Measurements from ENCODE around the gene BCL7A. TPM values are rescaled to one million over a fixed set of nuclear protein-coding genes. Genes with fewer than 3 reads are reported as not detected.
"Not testable (repeated sequence)": the region's sequence is repeated elsewhere in the genome, so short reads cannot be mapped to it uniquely, and the experiment has no call there.

The BCL7A gene
- polyA plus RNA-seq, 1 donor from 2014 or later = 51.3 TPM

DNA sequence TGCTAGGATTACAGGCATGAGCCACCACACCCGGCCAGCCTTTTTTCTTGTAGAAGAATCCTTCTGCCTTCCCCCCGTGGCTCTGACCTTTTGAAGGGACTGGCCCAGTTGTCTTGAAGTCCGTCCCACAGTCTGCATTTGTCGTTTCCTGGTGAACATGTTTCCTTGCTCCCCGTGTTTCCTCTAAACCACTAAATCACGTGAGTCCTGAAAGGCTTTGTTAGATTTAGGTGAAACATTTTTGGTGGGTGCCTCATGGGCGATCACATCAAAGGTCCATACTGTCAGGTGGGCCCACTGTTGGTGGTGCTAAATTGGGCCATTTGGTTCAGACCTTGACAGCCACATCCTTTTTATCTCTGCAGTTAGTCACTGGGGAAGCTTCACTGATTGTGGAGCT is 83.2 kb downstream of the BCL7A start:
- Histone ChIP-seq H3K27ac (ENCODE audit: low read length) (no peak overlapping the region), H3K9me3 (ENCODE audit: low read length) (peaks cover 4% of the 10 kb centered on the region), H3K27me3 (ENCODE audit: insufficient read depth, low read depth, low read length) (no peaks in the 10 kb centered on the region), H3K9ac (ENCODE audit: low read length) (no peak overlapping the region), H3K4me3 (ENCODE audit: low read length) (no peak overlapping the region), H3F3A (ENCODE audit: insufficient read depth, low read length, poor library complexity, severe bottlenecking) (no peaks in the 10 kb centered on the region), H4K20me1 (ENCODE audit: insufficient read depth) (no peaks in the 10 kb centered on the region), H3K4me2 (ENCODE audit: low read length) (no peak overlapping the region), H3K9me2 (ENCODE audit: insufficient read depth, low read length) (no peaks in the 10 kb centered on the region), H3K79me2 (replicated peaks; ENCODE audit: insufficient read depth, low read length) (no peaks in the 10 kb centered on the region), H2AFZ (ENCODE audit: low read depth, low read length) (no peak overlapping the region), H3K36me3 (ENCODE audit: insufficient read depth, low read length) (no peaks in the 10 kb centered on the region)
- TF ChIP-seq RAD21 (conservative IDR thresholded peaks at IDR 0.05) (no peak), TAF1 (IDR thresholded peaks at IDR 0.05; ENCODE audit: low read depth) (no peak), EP300 (conservative IDR thresholded peaks at IDR 0.05; ENCODE audit: poor library complexity, severe bottlenecking) (no peak), MXI1 (conservative IDR thresholded peaks at IDR 0.05; ENCODE audit: poor library complexity, severe bottlenecking) (no peak)
- TF ChIP-seq, protein P1, sequence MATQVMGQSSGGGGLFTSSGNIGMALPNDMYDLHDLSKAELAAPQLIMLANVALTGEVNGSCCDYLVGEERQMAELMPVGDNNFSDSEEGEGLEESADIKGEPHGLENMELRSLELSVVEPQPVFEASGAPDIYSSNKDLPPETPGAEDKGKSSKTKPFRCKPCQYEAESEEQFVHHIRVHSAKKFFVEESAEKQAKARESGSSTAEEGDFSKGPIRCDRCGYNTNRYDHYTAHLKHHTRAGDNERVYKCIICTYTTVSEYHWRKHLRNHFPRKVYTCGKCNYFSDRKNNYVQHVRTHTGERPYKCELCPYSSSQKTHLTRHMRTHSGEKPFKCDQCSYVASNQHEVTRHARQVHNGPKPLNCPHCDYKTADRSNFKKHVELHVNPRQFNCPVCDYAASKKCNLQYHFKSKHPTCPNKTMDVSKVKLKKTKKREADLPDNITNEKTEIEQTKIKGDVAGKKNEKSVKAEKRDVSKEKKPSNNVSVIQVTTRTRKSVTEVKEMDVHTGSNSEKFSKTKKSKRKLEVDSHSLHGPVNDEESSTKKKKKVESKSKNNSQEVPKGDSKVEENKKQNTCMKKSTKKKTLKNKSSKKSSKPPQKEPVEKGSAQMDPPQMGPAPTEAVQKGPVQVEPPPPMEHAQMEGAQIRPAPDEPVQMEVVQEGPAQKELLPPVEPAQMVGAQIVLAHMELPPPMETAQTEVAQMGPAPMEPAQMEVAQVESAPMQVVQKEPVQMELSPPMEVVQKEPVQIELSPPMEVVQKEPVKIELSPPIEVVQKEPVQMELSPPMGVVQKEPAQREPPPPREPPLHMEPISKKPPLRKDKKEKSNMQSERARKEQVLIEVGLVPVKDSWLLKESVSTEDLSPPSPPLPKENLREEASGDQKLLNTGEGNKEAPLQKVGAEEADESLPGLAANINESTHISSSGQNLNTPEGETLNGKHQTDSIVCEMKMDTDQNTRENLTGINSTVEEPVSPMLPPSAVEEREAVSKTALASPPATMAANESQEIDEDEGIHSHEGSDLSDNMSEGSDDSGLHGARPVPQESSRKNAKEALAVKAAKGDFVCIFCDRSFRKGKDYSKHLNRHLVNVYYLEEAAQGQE (IDR thresholded peaks at IDR 0.05; ENCODE audit: borderline replicate concordance) = no peak

DNA sequence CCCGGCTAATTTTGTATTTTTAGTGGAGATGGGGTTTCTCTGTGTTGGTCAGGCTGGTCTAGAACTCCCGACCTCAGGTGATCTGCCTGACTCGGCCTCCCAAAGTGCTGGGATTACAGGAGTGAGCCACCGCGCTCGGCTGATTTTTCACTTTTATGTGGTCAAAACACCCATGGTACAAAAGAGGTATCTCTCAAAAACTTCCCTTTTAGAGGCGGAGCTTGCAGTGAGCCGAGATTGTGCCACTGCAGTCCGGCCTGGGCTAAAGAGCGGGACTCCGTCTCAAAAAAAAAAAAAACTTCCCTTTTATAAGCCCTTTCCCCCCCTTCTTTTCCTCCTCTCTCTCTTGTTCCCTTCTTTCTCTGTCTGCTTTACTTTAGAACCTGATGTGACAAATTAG is 83.8 kb downstream of the BCL7A start:
- not testable (repeated sequence) for H3K27ac ChIP-seq (ENCODE audit: low read length); H3K4me2 ChIP-seq (ENCODE audit: low read length); H3K9ac ChIP-seq (ENCODE audit: low read length); H3K9me3 ChIP-seq (ENCODE audit: low read length); H3K36me3 ChIP-seq (ENCODE audit: insufficient read depth, low read length); H3K79me2 ChIP-seq (replicated peaks; ENCODE audit: insufficient read depth, low read length); H3K4me3 ChIP-seq (ENCODE audit: low read length); H3K9me2 ChIP-seq (ENCODE audit: insufficient read depth, low read length); H3K27me3 ChIP-seq (ENCODE audit: insufficient read depth, low read depth, low read length); H4K20me1 ChIP-seq (ENCODE audit: insufficient read depth); H3F3A ChIP-seq (ENCODE audit: insufficient read depth, low read length, poor library complexity, severe bottlenecking); H2AFZ ChIP-seq (ENCODE audit: low read depth, low read length)

DNA sequence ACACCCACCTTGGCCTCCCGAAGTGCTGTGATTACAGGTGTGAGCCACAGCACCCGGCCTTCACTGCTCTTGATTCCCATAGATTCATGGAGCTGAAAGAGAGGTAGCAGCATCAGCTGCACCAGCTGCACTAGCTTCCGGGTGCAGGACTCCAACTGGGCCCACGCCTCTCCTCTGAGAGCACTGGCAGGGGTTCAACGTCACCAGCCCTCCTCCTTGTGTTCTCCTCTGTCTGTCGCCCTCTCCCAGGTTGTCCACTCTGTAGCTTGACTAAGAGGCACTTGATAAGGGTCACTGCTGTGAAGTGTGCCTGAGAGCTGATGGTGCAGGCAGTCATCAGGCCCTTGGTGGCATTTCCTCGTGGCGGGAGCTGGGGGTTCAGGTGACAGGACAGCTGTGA is 85.2 kb downstream of the BCL7A start:
- Histone ChIP-seq H3K9me3 (ENCODE audit: low read length) (peaks cover 4% of the 10 kb centered on the region), H3K79me2 (replicated peaks; ENCODE audit: insufficient read depth, low read length) (no peaks in the 10 kb centered on the region), H3K27me3 (ENCODE audit: insufficient read depth, low read depth, low read length) (no peaks in the 10 kb centered on the region), H3K27ac (ENCODE audit: low read length) (no peak overlapping the region), H2AFZ (ENCODE audit: low read depth, low read length) (no peak overlapping the region), H3K9ac (ENCODE audit: low read length) (no peak overlapping the region), H3K4me3 (ENCODE audit: low read length) (no peak overlapping the region), H3K9me2 (ENCODE audit: insufficient read depth, low read length) (no peaks in the 10 kb centered on the region), H3K36me3 (ENCODE audit: insufficient read depth, low read length) (no peaks in the 10 kb centered on the region), H3F3A (ENCODE audit: insufficient read depth, low read length, poor library complexity, severe bottlenecking) (no peaks in the 10 kb centered on the region), H3K4me2 (ENCODE audit: low read length) (no peak overlapping the region), H4K20me1 (ENCODE audit: insufficient read depth) (no peaks in the 10 kb centered on the region)
- TF ChIP-seq, protein P2, sequence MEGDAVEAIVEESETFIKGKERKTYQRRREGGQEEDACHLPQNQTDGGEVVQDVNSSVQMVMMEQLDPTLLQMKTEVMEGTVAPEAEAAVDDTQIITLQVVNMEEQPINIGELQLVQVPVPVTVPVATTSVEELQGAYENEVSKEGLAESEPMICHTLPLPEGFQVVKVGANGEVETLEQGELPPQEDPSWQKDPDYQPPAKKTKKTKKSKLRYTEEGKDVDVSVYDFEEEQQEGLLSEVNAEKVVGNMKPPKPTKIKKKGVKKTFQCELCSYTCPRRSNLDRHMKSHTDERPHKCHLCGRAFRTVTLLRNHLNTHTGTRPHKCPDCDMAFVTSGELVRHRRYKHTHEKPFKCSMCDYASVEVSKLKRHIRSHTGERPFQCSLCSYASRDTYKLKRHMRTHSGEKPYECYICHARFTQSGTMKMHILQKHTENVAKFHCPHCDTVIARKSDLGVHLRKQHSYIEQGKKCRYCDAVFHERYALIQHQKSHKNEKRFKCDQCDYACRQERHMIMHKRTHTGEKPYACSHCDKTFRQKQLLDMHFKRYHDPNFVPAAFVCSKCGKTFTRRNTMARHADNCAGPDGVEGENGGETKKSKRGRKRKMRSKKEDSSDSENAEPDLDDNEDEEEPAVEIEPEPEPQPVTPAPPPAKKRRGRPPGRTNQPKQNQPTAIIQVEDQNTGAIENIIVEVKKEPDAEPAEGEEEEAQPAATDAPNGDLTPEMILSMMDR (IDR thresholded peaks at IDR 0.05; ENCODE audit: poor library complexity, severe bottlenecking) = no peak
- TF ChIP-seq EZH2 (IDR thresholded peaks at IDR 0.05; ENCODE audit: borderline replicate concordance, insufficient read depth, low read length, poor library complexity, severe bottlenecking) = no peak
